ENCODE data around the gene ZBTB45. TPM values are rescaled to one million over a fixed set of nuclear protein-coding genes. Genes with fewer than 3 reads are reported as not detected.
A peak's percentile ranks its signal among the peaks of the same experiment; 100 is the strongest.

The ZBTB45 gene
- total and polyA plus RNA-seq, 9 of the 15 experiments (the other 6 are each of a cell fraction or from before 2014, with no cell fraction given), result 0.08 to 16.1 (median 1.8) TPM

- no peak for TF ChIP-seq HSF4 (CRISPR knock-in tag; IDR thresholded peaks at IDR 0.05; ENCODE audit: borderline replicate concordance)
- peak; percentile 19; the same call in 1 of the 2 replicates for TF ChIP-seq POLR2G (IDR thresholded peaks at IDR 0.05; ENCODE audit: low read depth, low read length)
- no peak for TF ChIP-seq HOXB6 (CRISPR knock-in tag; IDR thresholded peaks at IDR 0.05; ENCODE audit: borderline replicate concordance)
- no peak for TF ChIP-seq ZNF507 (tag; conservative IDR thresholded peaks at IDR 0.05)
- no peak for TF ChIP-seq IFI16 (CRISPR knock-in tag; IDR thresholded peaks at IDR 0.05)
- TF ChIP-seq XRCC5 (IDR thresholded peaks at IDR 0.05; ENCODE audit: low read depth, low read length), result no peak
Observed at GRCh38 chr19:58480481-58480830, 39.2 kb downstream of the ZBTB45 start (continued).

GRCh38 chr19:58479736-58480480 lies 39.7 kb downstream of the ZBTB45 start:
- WGBS (ENCODE audit: insufficient coverage, low coverage, missing lambda C conversion rate), result 94% methylated on average over 17 of the region's 28 CpGs
- no peak overlapping the region for H2AFZ ChIP-seq (ENCODE audit: low read depth, low read length)
- H3K27me3 ChIP-seq (ENCODE audit: control insufficient read depth in 2 of 2, insufficient read depth in 2 of 2, low read length in 2 of 2), result no peaks in the 10 kb centered on the region
- no peak for FAIRE-seq
- H3K9me3 ChIP-seq (replicated peaks; ENCODE audit: control insufficient read depth, insufficient read depth, low read depth, low read length), result no peaks in the 10 kb centered on the region
- no peaks in the 10 kb centered on the region; the same call in 1 of the 3 replicates for H3K79me2 ChIP-seq (ENCODE audit: control insufficient read depth, insufficient read depth, low read length)
- no TSS peak for BruUV-seq (replicated peaks)
- ChIA-PET POLR2A (interaction anchor here (0.7 to 2.1 kb wide), 3 partner anchors 9 to 64 kb away, joined by 3 to 7 read pairs (median 3); partner anchors contain the start of gene TRIM28), CTCF (ENCODE audit: low intra/inter-chr PET ratio) (no interaction called here)
- H4K20me1 ChIP-seq (replicated peaks; ENCODE audit: control insufficient read depth, insufficient read depth, low read length), result 0 out of 2 replicates have a peak, but pooled peaks cover 6% of the 10 kb centered on the region
- DNase-seq (ENCODE audit: extremely low read depth in 1 of 4, low spot score in 3 of 4), result no peak
- no peak overlapping the region for H3K4me2 ChIP-seq (ENCODE audit: insufficient read depth, low read length)
- in situ Hi-C loops (cut with MboI) (no loop called here), intact Hi-C loops (cut with micrococcal nuclease) (loop anchor here (5.0 kb wide), 2 partner anchors 153 to 298 kb away; partner anchors contain the start of genes ZNF274 and ZSCAN22)
- H3K4me3 ChIP-seq, result no peak overlapping the region
- peaks cover 16 to 41% of the 10 kb centered on the region in 2 experiments for H3K4me1 ChIP-seq (replicated peaks in 1 of 2; ENCODE audit: control insufficient read depth in 2 of 2, insufficient read depth in 2 of 2, low read length in 2 of 2)
- ATAC-seq, result no peak
- no peaks in the 10 kb centered on the region for H3K9me1 ChIP-seq (ENCODE audit: control insufficient read depth, insufficient read depth, low read length)
- 0 out of 4 replicates have a peak overlapping the region, but pooled peaks of 1 of the 2 experiments have one; percentile 8 for H3K9ac ChIP-seq (ENCODE audit: insufficient read depth in 1 of 2, low read depth in 2 of 2, low read length in 2 of 2)
- H3K27ac ChIP-seq (ENCODE audit: extremely low read depth, low read depth, low read length), result no peak overlapping the region
- TF ChIP-seq RBFOX2 (IDR thresholded peaks at IDR 0.05; ENCODE audit: low read depth, low read length), result peak; percentile 41; the same call in 1 of the 2 replicates
- no peak for TF ChIP-seq HOXB6 (CRISPR knock-in tag; IDR thresholded peaks at IDR 0.05; ENCODE audit: borderline replicate concordance)
- peak; percentile 65 for TF ChIP-seq POLR2G (IDR thresholded peaks at IDR 0.05; ENCODE audit: low read depth, low read length)
- no peak for TF ChIP-seq PHF8 (IDR thresholded peaks at IDR 0.05; ENCODE audit: borderline replicate concordance, low read length)
- no peak for TF ChIP-seq ERF (CRISPR knock-in tag; IDR thresholded peaks at IDR 0.05)
- TF ChIP-seq NR2F6 (CRISPR knock-in tag; IDR thresholded peaks at IDR 0.05), result no peak
- TF ChIP-seq FOXJ2 (tag; IDR thresholded peaks at IDR 0.05), result no peak
- H3K36me3 ChIP-seq (ENCODE audit: control insufficient read depth, insufficient read depth, low read length), result peaks cover 44% of the 10 kb centered on the region; the same call in 2 of the 3 replicates

All from K562 (cell line).